B cell (primary cell): Measurements from ENCODE around the gene CDH2. TPM values are rescaled to one million over a fixed set of nuclear protein-coding genes. Genes with fewer than 3 reads are reported as not detected.

Source experiments
- ATAC-seq: fragments of 200-7000 bp; cut with Tn5 transposase; one replicate; pipeline ENCODE4 v1.10.0; 2021; ENCODE audit warnings: low read depth, mild to moderate bottlenecking, moderate number of reproducible peaks, moderate library complexity
- CTCF ChIA-PET: fragments of 350-600 bp; sonication (Branson Sonifier 250); formaldehyde crosslinking; loops from one replicate; lab custom pipeline; 2021; ENCODE audit warnings: antibody characterized with exemption, inconsistent platforms; lab: Charles Lee
- POLR2A ChIA-PET: fragments of 350-600 bp; sonication (Branson Sonifier 250); formaldehyde crosslinking; loops from one replicate; lab custom pipeline; 2021; ENCODE audit warnings: antibody characterized with exemption; lab: Charles Lee
- DNase-seq: peaks from one replicate; pipeline ENCODE4 v3.0.0; 2013
- H2AFZ ChIP-seq: 2 replicates; pipeline ENCODE4 v1.6.1; 2012; ENCODE audit warnings: mild to moderate bottlenecking, low read depth, low read length; ENCODE audit not compliant: insufficient read depth, poor library complexity, severe bottlenecking
- H3K27ac ChIP-seq, 2 donors: 1 replicate in 1 of 2; 2 replicates in 1 of 2; pipeline ENCODE4 v1.5.1; 2012 to 2013; ENCODE audit warnings: low read length in 2 of 2, mild to moderate bottlenecking in 2 of 2, moderate library complexity in 1 of 2
- H3K27me3 ChIP-seq, 4 experiments: fragments of 200-600 bp in 1 of 4; sonication (generic) in 1 of 4; replicated peaks in 1 of 4; 1 replicate in 2 of 4; 2 replicates in 2 of 4; pipeline versions ENCODE4 v1.6.1 to v1.7.0; 2013 to 2016; ENCODE audit warnings: low read length in 3 of 4, mild to moderate bottlenecking in 2 of 4, mixed read lengths in 1 of 4, moderate library complexity in 1 of 4; ENCODE audit not compliant: insufficient read depth in 4 of 4, control insufficient read depth in 3 of 4; ENCODE audit errors: control extremely low read depth in 1 of 4
- H3K36me3 ChIP-seq, 2 experiments: replicated peaks in 1 of 2; 1 replicate in 1 of 2; 2 replicates in 1 of 2; pipeline versions ENCODE4 v1.6.1 to v1.7.1; 2013; ENCODE audit warnings: low read length in 1 of 2; ENCODE audit not compliant: insufficient read depth in 2 of 2, control insufficient read depth in 1 of 2; ENCODE audit errors: control extremely low read depth in 1 of 2, extremely low read depth in 1 of 2
- H3K4me1 ChIP-seq, 2 donors: fragments of 200-600 bp in 1 of 2; sonication (generic) in 1 of 2; 1 replicate in 1 of 2; 2 replicates in 1 of 2; pipeline versions ENCODE4 v1.5.1 to v1.6.1; 2013 to 2017; ENCODE audit warnings: low read length in 2 of 2; ENCODE audit not compliant: control insufficient read depth in 2 of 2, insufficient read depth in 2 of 2
- H3K4me2 ChIP-seq: replicated peaks from 2 replicates; pipeline ENCODE3; 2012; ENCODE audit warnings: mild to moderate bottlenecking, low read depth, low read length; ENCODE audit not compliant: poor library complexity, severe bottlenecking
- H3K4me3 ChIP-seq, 5 experiments: fragments of 200-600 bp in 1 of 5; sonication (generic) in 1 of 5; 1 replicate in 3 of 5; 2 replicates in 2 of 5; pipeline versions ENCODE4 v1.5.1 to v1.7.0; 2011 to 2016; ENCODE audit warnings: low read length in 4 of 5, mild to moderate bottlenecking in 4 of 5, low read depth in 2 of 5, control low read depth in 1 of 5, moderate library complexity in 1 of 5; ENCODE audit not compliant: insufficient read depth in 1 of 5; ENCODE audit errors: control extremely low read depth in 1 of 5, extremely low read depth in 1 of 5
- H3K79me2 ChIP-seq: fragments of 200-600 bp; sonication (generic); one replicate; pipeline ENCODE4 v1.6.0; 2016; ENCODE audit warnings: low read length; ENCODE audit not compliant: control insufficient read depth, insufficient read depth
- H3K9ac ChIP-seq: fragments of 200-600 bp; sonication (generic); 2 replicates; pipeline ENCODE4 v1.6.1; 2017; ENCODE audit warnings: mild to moderate bottlenecking, low read length, moderate library complexity
- H3K9me3 ChIP-seq, 3 donors: one replicate each; pipeline versions ENCODE4 v1.6.1 to v1.7.1; 2013; ENCODE audit warnings: low read length in 2 of 3; ENCODE audit not compliant: control insufficient read depth in 2 of 3, insufficient read depth in 1 of 3; ENCODE audit errors: control extremely low read depth in 1 of 3
- H4K20me1 ChIP-seq: 2 replicates; pipeline ENCODE4 v1.6.0; 2012; ENCODE audit warnings: mild to moderate bottlenecking, low read length; ENCODE audit not compliant: insufficient read depth, control insufficient read depth, poor library complexity, severe bottlenecking
- H3K27ac Mint-ChIP-seq: one replicate; pipeline ENCODE4 v1.8.0; 2021; ENCODE audit warnings: mixed read lengths
- H3K27me3 Mint-ChIP-seq: one replicate; pipeline ENCODE4 v1.8.0; 2021; ENCODE audit warnings: mixed read lengths
- H3K4me1 Mint-ChIP-seq: one replicate; pipeline ENCODE4 v1.8.0; 2021; ENCODE audit warnings: mixed read lengths
- H3K4me3 Mint-ChIP-seq: one replicate; pipeline ENCODE4 v1.8.0; 2021; ENCODE audit warnings: mixed read lengths
- H3K9me3 Mint-ChIP-seq: one replicate; pipeline ENCODE4 v1.8.0; 2022; ENCODE audit warnings: mixed read lengths; ENCODE audit not compliant: insufficient read depth
- CTCF ChIP-seq: fragments of 200-600 bp; IDR thresholded peaks from one replicate; pipeline ENCODE4 v1.8.0; 2022; ENCODE audit warnings: antibody characterized with exemption, mild to moderate bottlenecking
- EZH2 ChIP-seq: IDR thresholded peaks from 2 replicates; pipeline ENCODE4 v1.6.1; 2012; ENCODE audit warnings: borderline replicate concordance, low read depth, mild to moderate bottlenecking, moderate library complexity, low read length; ENCODE audit not compliant: insufficient read depth, poor library complexity, severe bottlenecking
- WGBS: methylation state at CpG from one replicate; pipeline ENCODE4 v1.1.5; 2013; ENCODE audit warnings: missing lambda C conversion rate; ENCODE audit not compliant: insufficient coverage; 5-methylcytosine and 5-hydroxymethylcytosine counted together
- intact Hi-C: fragments of 100-400 bp; cut with micrococcal nuclease; formaldehyde crosslinking; loops from one replicate; pipeline ENCODE4 v1.10.0; 2022
- polyA minus RNA-seq: library from RNA; depleted of rRNA, polyadenylated mRNA; stranded (reverse); fragments of >200 nt; gene quantifications from 2 replicates; pipeline ENCODE4 v1.2.3, GENCODE V29; 2012
- polyA plus RNA-seq: library from polyadenylated mRNA; depleted of rRNA; stranded (reverse); fragments of >200 nt; gene quantifications from 2 replicates; pipeline ENCODE4 v1.2.3, GENCODE V29; 2012
- total RNA-seq, 2 donors: library from RNA; stranded (reverse); fragments of 120-200 nt in 1 of 2; gene quantifications; 1 replicate in 1 of 2; 2 replicates in 1 of 2; pipeline versions ENCODE4 v1.2.3 to v1.2.4, GENCODE V29; 2013 to 2022

Gene CDH2
- total RNA-seq (not detected in 2 replicates), polyA plus RNA-seq (not detected in 2 replicates), polyA minus RNA-seq (not detected in 2 replicates)
- 0.07 TPM for total RNA-seq (2013)

- POLR2A ChIA-PET: no interaction called here
- Mint-ChIP-seq H3K27ac (no peak within 1 kb of the TSS), H3K4me3 (peak within 1 kb of the TSS; percentile 68), H3K9me3 (no peaks in the 10 kb centered on the region), H3K27me3 (peaks cover 44% of the 10 kb centered on the region), H3K4me1 (peaks cover 16% of the 10 kb centered on the region)
- Histone ChIP-seq H3K4me2 (peak within 1 kb of the TSS; percentile 60), H4K20me1 (no peaks in the 10 kb centered on the region), H3K4me1 (no peaks in the 10 kb centered on the region), H3K27me3 (peaks cover 0 to 18% (median 9%) of the 10 kb centered on the region in 4 experiments), H3K79me2 (no peaks in the 10 kb centered on the region), H3K9ac (no peak within 1 kb of the TSS), H3K36me3 (no peaks in the 10 kb centered on the region), H3K27ac (no peak within 1 kb of the TSS), H2AFZ (peak within 1 kb of the TSS; percentile 22), H3K4me3 (no peak within 1 kb of the TSS), H3K9me3 (peaks cover 0 to 11% (median 0%) of the 10 kb centered on the region in 3 donors)
- TF ChIP-seq CTCF: no peak
- no peak for TF ChIP-seq EZH2
- CTCF ChIA-PET: no interaction called here
- WGBS: 3% methylated on average over 95 of the region's 105 CpGs
- no peak for DNase-seq
- ATAC-seq: no peak
- intact Hi-C loops: no loop called here
Observed at GRCh38 chr18:28176948-28177827, at the start of gene CDH2. TSS of gene CDH2 (minus strand) at chr18:28177130. CDS start at chr18:28177022, 108 bp downstream.

- Histone ChIP-seq H3K4me3 (no peak overlapping the region), H2AFZ (no peak overlapping the region), H3K4me1 (no peaks in the 10 kb centered on the region), H3K4me2 (no peak overlapping the region), H3K27me3 (no peaks in the 10 kb centered on the region), H3K79me2 (no peaks in the 10 kb centered on the region), H4K20me1 (no peaks in the 10 kb centered on the region), H3K9ac (no peak overlapping the region), H3K9me3 (peaks cover 0 to 2% (median 0%) of the 10 kb centered on the region in 3 donors), H3K27ac (no peak overlapping the region), H3K36me3 (no peaks in the 10 kb centered on the region)
- peaks cover 2% of the 10 kb centered on the region for H3K9me3 Mint-ChIP-seq
- H3K4me3 Mint-ChIP-seq: no peak overlapping the region
- POLR2A ChIA-PET: no interaction called here
- DNase-seq (no peak), ATAC-seq (no peak)
- 67% methylated on average over 1 of the region's 3 CpGs for WGBS
- no peaks in the 10 kb centered on the region for H3K4me1 Mint-ChIP-seq
- H3K27me3 Mint-ChIP-seq: no peaks in the 10 kb centered on the region
- CTCF ChIA-PET: no interaction called here
- TF ChIP-seq CTCF (no peak), EZH2 (no peak)
- intact Hi-C loops: no loop called here
- no peak overlapping the region for H3K27ac Mint-ChIP-seq
Observed at GRCh38 chr18:28212060-28212459, 35.1 kb upstream of the CDH2 start.
